GM23338 (cell line): ENCODE measurements around the gene SNORC.

Experiments
- CTCF ChIP-seq, 2 experiments: fragments of 200-600 bp in 1 of 2; sonication (generic) in 1 of 2; conservative IDR thresholded peaks; 2 replicates each; pipeline versions ENCODE4 v1.5.1 to v1.6.1; 2016 to 2017; ENCODE audit warnings: antibody characterized with exemption in 2 of 2, low read depth in 2 of 2, mild to moderate bottlenecking in 2 of 2, moderate library complexity in 1 of 2
- EZH2phosphoT487 ChIP-seq: fragments of 200-600 bp; sonication (generic); IDR thresholded peaks from one replicate; pipeline ENCODE4 v1.8.1; 2018; ENCODE audit warnings: antibody characterized with exemption; ENCODE audit not compliant: unreplicated experiment

GRCh38 chr2:232850039-232850438 lies 20.0 kb upstream of the SNORC start:
- TF ChIP-seq CTCF (conservative IDR thresholded peaks at IDR 0.05; ENCODE audit: low read depth in 2 of 2) (no peak), EZH2phosphoT487 (no peak)
